TTC549 (cell line): Measurements from ENCODE around the gene M1AP.
A peak's percentile ranks its signal among the peaks of the same experiment; 100 is the strongest.

Experiments used
- FAIRE-seq: peaks from 2 replicates; lab custom pipeline; 2012; peaks lifted over from hg19 to GRCh38; lab: Jason Lieb, UNC

M1AP gene

DNA sequence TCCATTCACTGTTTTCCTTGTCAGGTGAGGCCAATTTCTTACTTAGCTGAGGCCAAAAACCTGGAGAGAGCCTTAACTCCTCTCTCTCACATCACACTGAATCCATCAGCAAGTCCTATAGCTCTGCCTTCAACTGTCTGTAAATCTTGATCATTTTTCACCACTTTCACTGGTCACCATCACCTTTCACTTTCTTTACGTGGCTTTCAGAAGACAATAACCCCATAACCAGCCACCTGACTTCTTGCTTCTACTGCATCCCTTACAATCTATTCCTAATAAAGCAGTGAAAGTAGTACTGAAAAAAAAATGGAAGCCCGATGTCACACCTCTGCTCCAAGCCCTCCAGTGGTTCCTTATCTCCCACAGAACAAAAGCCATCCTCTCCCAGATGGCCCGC lies 102.1 kb downstream of the M1AP start:
- FAIRE-seq, result no peak

DNA sequence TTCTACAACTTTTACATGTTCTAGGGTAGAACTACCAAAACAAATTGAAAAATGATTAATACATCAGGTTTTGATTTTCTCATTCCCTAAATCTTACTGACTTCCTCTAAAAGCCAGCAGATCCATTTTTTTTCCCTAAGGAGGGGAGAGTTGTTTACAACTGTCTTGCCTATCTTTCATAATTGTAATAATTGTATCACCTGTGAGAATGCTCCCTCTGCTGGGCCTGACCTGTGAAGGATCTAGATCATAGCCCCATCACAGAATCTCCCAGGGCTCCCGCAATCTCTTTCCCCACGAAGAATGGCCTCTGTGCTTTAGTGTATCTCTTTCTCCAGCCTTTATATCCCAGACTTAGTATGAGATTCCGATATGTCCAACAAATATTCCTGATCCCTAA lies 103.5 kb downstream of the M1AP start:
- FAIRE-seq, result no peak

DNA sequence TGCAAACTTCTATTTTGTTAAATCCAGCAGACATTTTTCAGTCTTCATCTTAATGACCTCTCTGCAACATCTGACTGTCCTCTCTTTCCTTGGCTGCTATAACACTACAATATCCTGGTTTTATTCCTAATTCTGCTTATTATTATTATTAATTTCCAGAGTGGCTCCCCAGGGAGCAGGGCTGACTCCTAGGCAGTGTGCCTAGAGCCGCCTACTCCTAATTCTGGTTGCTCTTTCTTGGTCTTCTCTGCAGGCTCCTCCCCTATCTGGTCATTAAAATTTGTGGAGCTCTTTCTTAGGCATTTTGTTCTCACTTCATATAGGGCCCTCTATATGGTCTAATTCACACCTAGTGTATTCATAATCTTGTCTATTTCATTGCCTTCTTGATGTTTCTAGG lies 105.2 kb downstream of the M1AP start:
- FAIRE-seq, result no peak

DNA sequence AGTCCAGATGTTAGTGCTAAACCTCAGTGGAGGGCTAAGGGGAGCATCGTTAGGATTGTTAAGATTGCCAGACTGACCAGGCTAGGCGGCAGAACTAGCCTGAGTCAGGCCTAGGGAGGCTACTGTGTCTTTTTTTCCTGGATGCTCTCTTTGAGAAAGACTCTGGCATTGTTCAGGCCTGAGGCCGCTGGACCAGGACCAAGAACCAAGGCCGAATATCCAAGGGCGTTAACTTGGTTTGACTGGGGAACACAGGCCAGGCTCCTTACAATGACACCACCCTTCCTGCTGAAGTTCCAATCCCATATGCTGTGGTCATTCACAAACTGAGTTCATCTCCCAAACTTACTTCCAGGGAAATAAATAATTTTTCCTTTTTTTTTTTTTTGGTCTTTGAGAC lies 107.8 kb downstream of the M1AP start:
- FAIRE-seq, result no peak

DNA sequence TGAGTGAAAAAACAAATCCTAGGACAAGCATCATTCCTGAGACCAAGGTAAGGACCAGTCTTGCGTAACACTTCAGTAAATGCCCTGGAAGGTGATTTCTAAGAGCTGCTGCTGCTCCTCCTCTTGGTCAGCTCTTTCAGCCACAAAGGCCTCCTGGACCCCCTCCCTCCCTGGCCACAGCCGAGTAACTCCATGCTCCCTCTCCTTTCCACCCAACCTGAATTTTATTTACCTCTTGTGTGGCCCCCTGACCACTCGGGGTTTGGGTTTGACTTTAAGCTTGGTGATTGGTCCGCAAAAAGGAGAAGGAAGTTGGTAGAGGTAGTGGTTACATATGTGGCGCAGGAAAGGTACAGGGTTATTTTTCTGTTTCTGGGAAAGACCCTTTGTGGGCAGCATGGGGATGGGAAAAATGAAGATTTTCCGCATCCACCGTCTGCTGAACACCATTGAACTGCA lies 109.2 kb downstream of the M1AP start:
- FAIRE-seq, result no peak

DNA sequence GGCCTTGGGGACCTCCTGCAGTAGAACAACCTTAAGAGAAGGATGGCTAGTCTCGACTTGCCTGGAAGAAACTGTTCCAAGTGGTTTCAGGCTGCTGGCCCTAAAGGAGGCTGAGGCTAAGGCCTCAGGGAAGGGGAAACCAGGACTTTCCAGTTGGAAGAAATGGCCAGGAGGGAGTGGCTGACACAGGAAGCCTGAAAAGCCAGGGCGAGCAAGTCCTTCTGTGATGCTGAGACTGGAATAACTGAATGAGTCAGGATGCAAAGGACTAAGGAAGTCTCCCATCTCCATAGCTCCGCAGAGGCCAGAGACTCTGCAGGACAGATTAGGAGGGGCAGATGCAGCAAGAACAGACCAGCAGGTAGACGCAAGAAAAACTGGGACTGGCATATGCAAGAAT lies 111.0 kb downstream of the M1AP start:
- FAIRE-seq, result no peak

DNA sequence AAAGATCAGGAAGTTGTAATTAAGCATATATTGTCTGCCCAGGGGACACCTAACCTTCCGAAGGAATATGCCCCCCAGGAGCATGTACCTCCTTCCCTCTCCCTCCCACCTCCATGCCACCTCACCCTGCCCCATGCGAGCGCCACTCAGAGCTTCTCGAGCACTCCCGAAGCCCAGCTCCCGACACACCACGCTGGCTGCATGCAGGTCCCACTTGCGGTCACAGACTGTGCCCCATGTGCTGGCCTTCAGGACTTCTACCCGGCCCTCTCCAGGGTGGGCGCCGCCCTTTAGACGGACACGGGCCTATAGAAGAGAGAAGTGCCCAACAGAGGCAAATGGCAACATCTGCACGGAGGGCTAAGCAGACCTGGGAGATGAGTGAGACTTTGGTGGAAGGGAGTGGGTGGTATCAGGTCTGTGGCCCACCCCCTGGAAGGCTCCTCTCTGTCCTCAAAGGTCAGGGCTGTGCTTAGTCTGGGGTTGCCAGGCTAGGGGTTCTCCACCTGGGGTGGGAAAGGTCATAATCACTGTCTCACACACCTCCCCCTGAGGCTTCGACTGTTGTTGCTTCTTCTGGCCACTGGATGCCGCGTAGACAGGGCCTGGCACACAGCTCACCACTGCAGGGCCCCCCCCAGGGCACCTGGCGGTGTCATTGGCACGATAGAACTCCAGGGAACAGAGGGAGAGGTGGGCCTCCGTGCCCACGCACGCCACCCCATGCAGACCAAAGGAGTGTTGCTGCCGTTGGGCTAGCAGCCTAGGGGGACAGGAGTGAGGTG lies 111.8 kb downstream of the M1AP start:
- FAIRE-seq, result no peak

DNA sequence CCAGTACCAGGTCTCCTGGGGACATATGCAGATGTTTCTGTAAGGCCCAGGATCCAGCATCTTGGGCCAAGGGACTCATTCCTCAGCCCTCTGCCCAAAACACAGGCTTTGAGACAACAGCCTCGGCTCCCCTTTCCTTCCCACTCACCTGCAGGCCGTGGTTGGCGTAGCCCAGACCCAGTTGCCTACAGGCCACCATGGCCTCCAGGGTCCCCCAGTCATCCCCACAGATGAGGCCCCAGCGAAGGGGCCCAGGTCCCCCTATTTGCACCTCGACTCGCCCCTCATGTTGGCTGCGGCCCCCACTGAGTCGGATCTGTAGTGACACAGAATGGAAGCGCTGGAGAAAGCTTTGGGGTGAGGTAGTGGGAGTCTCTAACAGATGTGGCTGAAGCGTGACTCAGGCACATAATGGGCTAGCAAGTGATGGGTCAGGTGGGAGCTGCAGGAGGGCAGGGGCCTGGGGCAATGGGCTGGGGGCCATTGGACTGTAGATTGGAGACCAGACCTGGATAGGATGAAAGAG lies 112.6 kb downstream of the M1AP start:
- FAIRE-seq, result no peak

DNA sequence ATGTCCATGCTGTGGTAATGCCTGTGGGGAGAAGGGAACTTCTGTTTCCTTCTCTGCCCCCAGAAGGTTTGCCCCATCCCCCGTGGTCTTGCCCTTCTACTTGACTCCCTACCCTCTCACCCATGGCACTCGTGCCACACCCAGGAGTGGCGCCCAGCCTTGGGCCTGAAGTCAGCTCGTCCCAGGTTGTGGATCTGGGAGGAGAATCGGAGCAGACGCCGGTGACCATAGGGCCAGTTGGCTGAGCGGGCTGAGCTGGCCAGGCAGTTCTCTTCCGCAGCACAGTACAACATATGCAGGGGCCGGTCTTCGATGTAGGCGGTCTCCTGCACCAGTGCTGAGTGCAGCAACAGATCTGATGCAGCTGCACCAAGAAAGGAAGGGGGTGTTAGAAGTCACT lies 113.7 kb downstream of the M1AP start:
- no peak for FAIRE-seq

DNA sequence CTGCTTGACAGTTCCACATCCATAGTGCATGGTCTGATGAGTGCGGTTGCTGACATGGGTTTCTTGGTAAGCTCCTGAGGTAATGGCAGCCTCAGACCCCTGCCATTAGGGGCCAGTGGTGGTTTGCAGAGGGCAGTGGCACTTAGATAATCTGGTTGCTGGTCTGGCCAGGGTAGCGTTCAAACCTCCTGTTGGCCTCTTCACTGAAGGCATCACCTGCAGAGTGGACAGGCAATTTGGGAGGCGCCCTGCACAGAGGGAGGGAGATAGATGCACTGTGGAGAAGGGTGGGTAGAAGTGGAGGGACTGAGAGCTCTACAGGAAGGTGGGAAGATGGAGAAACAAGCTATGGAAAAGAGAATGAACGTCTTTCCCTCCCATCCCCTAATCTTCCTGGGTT lies 114.7 kb downstream of the M1AP start:
- FAIRE-seq, result no peak

DNA sequence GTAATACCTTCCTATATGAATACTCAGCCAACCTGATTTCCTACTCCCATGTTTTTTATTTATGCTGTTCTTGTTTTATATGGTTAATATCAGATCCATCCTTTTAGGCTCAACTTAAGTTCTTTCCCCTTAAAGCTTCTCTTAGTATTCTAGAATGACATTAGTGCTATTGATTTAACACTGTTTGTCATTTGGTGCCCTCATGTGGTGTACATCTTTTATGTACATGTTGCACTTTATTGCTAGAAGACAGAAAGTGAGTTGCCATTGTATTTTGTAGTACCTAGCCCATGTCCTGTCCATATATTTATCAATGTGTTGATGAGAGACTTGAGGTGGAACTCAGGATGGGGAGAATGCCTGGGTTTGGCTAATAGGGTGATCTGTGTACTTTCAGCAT lies 115.9 kb downstream of the M1AP start:
- FAIRE-seq, result peak; percentile 84

DNA sequence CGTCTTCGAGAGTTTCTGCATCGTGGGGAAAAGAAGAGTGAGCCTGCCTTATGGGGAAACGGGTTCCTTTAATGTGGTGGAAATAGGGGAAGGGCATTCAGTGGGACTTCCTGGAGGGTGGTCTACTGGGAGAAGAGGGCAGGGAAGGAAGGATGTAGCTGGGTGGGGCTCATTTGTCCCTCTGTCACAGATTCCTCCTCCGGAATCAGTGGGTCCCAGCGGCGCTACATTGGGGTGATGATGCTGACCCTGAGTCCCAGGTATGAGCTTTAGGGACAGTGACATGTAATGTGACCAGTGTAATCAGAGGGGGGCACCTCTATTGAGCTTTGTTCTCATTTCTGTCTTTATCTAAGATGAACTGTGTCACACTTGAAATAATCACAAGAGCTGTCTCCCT lies 116.5 kb downstream of the M1AP start:
- no peak for FAIRE-seq

DNA sequence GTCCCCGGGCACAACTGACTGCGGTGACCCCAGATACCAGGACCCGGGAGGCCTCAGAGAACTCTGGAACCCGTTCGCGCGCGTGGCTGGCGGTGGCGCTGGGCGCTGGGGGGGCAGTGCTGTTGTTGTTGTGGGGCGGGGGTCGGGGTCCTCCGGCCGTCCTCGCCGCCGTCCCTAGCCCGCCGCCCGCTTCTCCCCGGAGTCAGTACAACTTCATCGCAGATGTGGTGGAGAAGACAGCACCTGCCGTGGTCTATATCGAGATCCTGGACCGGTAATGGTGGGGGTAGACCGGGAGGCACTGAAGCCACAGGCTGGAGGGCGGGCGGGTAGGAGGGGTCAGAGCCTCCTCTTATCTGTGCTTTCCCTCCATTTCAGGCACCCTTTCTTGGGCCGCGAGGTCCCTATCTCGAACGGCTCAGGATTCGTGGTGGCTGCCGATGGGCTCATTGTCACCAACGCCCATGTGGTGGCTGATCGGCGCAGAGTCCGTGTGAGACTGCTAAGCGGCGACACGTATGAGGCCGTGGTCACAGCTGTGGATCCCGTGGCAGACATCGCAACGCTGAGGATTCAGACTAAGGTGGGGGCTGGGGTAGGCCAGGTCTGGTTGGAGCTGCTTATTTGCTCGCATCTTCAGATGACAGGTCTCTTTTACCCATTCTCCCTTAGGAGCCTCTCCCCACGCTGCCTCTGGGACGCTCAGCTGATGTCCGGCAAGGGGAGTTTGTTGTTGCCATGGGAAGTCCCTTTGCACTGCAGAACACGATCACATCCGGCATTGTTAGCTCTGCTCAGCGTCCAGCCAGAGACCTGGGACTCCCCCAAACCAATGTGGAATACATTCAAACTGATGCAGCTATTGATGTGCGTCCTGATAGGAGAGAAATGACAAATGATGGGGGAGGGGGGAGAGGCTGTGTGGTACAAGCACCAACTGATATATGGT lies 117.6 kb downstream of the M1AP start:
- no peak for FAIRE-seq

DNA sequence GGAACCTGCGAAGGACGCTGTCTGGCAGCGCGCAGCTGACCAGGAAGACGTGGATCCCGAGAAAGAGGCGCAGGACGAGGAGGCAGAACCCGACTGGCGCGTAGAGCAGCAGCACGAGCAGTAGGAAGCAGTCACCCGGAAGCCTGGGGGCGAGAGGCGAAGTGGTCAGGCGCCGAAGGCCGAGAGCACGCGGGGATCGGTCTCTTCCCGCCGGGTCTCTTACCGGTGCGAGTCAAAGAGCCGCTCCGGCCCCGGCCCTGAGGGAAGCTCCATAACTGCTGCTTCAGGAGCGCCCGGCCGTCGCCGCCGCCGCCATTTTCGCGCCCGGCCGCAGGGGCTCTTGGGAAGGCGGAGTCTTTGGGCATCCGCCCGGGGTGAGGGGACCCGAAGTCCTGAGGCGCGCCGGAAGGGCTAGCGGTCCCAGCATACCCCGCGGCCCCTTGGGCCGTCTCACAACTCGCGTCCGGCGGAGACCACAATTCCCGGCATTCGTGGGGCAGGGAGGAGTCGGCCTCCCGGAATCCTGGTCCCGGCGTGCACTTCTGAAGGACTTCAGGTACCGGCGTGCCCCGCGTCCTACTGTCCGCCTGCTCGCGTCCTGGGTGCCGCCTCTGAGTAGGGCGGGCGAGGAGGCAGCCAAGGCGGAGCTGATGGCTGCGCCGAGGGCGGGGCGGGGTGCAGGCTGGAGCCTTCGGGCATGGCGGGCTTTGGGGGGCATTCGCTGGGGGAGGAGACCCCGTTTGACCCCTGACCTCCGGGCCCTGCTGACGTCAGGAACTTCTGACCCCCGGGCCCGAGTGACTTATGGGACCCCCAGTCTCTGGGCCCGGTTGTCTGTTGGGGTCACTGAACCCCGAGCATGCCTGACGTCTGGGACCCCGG lies 118.5 kb downstream of the M1AP start, which contains the start of the genes AUP1 and HTRA2:
AUP1 (minus strand) TSS at position 350 of the 882 bp plus-strand sequence; CDS start at position 273, 77 bp downstream.
HTRA2 (plus strand) TSS at position 577 of the 882 bp plus-strand sequence; CDS start at position 651, 74 bp downstream.
- peak; percentile 90 for FAIRE-seq

DNA sequence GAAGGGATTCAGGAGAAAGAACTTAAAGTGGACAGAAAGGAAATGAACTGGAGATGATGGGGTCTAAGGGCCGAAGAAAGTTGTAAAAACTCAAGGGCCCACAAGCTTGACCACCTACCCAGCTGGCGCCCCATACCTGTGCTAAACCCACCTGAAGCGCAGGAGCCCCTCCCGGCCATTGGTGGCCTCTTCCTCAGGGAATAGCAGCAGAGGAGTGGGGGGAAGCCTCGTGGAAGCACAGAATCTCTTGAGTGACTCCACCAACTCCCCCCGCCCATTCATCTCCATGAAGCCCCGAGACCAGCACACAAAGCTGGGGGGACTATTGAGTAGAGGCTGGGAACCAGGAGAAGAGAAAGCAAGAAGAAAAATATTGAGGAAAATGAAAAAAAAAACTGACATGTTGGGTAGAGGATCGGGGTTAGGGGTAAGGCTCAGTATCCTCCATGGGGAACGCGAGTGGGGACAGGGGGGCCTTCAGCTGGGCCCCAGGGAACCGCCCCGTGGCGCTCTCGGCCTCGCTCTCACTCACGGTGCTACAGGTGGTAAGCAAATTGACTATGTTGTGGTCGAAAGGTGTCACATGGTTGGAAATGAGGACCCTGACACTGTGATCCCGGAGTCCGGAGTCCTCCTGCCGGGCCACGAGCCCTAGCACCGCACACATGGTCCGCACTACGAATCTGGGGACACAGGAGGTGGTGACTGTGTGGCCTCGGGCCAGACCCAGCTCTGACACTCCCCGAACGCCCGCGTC lies 119.4 kb downstream of the M1AP start:
- FAIRE-seq, result no peak

DNA sequence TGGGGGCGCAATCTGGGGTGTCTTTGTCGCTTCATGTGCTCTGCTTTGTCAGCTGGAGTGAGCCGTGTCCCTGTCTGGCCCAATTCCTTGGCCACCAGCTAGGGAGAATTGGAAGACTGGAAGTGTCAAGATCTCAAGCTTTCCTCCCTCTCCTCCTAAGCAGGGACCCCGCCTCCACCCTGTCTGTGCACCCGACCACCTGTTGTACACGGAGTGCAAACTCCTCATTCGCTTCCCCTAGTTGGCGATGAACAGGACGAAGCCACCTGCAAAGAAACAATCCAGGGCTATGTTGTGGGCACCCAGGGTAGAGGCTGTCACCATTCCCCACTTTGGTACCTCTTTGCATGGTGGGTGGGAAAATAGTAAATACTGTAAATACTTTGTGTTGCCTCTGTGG lies 120.4 kb downstream of the M1AP start:
- no peak for FAIRE-seq

DNA sequence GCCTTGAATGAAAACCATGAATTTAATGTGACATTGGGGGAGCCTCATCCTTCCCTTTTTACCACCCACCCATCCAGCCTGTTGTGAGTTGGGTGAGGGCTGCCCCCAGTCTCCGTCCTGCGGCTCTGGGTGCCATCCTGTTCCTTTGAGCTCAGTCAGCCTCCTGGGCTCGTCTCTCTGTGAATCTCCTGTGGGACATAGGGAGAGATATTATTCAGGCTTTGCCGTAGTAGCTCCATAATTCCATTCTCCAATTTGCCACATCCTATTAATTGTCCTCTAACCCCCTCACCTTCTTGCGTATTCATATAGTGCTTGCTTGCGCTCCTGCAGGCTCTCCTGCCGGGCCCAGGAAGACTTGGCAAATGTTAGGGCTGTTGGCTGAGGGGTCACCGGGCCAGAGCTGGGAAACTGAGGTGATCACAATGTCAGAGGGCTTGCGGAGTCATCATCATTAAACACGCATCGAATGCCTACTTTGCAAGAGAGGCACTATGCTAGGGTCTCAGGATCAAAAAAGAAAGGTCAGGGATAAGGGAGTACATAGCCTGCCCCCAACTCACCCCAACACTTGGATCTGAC lies 121.4 kb downstream of the M1AP start:
- no peak for FAIRE-seq

DNA sequence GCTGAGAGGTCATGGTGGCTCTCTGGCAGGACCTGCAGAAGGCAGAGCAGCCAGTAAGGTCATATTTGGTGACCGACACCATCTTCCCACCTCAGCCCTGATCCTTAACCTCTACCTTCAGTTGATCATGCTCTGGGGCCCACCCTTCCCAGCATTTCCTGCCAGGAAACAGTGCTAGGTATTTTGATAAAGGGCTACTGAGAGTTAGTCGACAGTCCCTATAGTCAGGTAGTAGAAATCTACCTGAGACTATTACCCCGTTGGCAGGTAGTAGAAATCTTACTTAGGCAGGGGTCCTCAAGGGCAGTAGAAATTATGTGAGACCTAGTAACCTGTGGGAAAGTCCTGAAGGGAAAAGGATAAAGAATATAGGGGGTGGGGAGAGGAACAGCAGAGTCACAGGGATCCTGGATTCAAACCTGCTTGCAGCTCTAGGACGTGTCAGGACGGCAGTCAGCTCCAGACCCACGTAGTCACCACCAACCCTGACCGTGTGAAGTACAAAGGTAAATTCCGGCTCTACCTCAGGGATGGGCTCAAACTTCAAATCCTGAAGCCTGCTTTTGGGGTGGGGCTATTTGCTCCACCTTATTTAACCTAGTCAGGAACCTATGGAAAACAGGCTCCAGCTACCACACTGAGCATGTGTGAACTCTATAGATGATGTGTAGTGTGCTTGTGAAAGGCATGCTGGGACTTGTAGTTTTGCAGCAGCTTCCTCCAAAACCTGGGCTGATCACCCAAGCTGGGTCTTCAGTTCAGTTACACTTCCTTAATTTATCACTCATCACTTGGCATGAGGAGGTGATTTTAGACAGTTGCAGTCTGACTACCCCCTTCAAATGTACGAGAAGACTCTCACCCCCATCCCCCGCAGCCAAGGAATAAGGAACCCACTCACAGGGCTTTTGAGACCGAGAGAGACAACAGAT lies 122.1 kb downstream of the M1AP start, which contains the start of gene DQX1:
DQX1 (minus strand) TSS at position 515 of the 932 bp plus-strand sequence; CDS start at position 13, 502 bp downstream.
- peak; percentile 53 for FAIRE-seq

DNA sequence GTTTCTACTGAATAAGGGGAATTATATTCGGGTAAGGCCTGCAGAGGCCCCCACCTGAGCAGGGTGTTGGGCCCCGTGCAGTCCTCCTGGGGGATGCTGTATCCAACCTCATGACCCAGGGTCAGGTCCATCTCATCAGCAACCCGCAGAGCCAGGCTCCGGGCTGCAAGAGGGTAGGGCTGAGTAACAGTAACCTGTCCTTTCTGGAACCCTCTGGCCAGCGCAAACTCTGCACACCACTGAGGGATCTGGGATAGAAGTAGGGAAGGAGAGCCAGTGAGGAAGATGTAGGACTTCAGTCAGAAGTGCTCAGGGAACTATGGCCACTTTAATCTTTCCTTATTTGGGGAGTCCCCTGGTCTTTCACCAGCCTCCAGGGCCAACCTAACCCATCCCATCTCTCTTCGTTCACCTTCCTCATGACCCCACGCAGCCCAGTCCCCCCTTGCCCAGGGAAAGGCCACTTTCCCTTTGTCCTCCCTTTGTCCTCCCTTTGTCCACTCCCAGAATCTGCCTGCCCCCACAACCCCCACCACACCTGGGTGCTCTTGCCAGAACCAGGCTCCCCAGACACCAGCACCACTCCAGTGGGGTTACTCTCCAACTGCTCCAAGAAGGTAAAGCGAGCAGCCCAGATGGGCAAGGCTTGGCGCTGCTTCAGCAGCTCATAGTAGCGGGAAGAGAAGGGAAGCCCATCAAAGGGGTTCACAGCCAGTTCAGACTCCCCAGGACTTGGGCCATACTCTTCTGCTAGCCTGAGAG lies 123.0 kb downstream of the M1AP start:
- FAIRE-seq, result no peak
